Epidermal melanocyte (primary cell): ENCODE results near the gene EGFL8.
A peak's percentile ranks its signal among the peaks of the same experiment; 100 is the strongest.

Experiments
- DNase-seq: peaks from one replicate; pipeline ENCODE4 v3.0.0; 2011; ENCODE audit warnings: low spot score; ENCODE audit not compliant: insufficient read length

EGFL8 gene

DNA sequence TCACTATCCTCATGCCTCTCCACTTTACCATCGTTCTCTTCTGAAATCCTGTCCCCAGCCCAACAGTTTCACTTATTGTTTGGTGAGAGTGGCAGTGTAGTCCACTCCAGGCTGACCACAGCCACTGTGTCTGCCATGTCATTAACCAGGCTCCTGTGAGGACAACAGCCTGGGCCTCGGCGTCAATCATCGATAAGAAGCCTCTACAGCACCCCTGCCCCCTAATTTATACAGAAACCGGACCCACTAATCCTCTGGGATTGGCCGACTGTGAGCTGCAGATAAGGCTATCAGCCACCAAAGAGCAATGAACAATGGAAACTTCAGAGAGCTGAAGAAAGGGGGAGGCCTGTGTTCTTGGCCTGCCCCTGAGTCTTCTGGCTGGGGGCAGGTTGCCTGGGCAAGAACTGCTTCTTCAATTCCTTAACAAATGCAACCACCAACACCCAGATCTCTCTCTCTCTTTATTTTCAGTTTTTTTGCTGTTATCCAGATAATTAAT is 3.4 kb downstream of the EGFL8 start:
- DNase-seq: no peak

DNA sequence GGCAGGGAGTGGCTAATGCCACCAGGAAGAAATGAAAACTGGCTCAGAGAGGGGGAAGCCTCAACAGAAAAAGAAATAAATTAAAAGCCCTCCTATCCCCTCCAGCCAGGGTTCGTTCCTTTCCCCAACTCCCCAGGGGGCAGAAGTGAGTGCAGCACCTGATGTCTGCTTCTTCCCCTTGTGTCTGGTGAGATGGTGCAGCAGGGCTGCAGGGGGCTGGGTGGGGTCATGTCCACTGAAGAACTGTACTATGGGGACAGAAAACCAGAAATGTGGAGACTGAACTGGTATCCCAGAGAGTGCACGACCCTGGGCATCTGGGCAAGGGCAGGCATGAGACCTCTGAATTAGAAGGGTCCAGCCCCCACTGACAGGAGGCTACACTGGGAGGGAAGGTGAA is 4.0 kb downstream of the EGFL8 start:
- no peak for DNase-seq

DNA sequence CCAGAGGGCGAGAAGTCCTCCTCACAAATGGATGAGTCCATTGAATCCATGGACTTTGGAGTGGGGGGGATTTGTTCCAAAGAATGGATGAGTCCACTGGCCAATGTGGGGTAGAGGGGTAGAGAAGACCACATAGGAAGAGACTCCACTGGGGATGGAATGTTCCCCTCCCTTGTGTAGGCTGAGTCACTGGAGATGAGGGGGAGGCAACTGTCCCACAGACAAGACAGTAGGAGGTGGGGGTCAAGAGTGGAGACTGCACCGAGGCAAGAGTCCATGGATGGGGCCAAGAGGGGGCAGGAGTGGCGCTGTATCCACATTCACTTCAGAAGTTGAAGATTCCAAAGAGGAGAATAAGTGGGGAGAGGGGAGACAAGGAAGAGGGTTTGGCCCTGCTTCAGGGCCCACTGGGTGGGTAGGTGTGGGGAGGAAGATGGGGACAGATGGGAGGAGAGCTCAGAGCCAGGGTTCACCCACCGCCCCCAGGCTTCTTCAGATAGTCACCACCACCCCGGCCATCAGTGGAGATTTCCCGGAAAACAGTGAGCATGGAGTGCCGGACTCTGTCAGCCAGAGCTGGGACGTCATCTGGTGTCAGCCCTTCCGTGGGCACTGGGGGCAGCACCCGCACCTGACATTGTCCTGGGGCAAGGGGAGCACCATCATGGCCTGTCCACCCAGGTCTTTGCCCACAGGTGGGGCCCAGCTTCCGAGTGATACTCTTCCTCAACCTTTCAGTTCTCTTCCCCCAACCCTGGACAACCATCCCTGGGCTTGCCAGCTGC is 4.6 kb downstream of the EGFL8 start:
- no peak for DNase-seq

DNA sequence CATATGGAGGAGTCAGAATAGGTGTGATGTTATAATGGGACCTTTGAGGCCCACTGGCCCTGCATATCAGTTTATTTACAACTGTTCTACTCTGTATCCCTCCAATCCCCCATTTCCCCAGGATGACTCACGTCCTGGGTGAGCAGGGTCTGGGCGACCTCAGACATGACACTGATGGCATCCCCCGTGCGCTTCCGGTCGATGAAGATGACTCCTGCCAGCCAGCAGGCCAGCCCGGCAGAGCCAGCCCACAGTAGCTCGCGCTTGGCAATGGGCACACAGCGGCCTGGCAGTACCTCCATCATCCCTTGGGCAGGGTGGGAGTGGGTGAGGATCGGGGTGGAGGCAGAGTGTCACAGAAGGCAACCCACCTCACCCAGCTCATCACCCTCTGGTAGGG is 5.9 kb downstream of the EGFL8 start:
- DNase-seq: no peak

DNA sequence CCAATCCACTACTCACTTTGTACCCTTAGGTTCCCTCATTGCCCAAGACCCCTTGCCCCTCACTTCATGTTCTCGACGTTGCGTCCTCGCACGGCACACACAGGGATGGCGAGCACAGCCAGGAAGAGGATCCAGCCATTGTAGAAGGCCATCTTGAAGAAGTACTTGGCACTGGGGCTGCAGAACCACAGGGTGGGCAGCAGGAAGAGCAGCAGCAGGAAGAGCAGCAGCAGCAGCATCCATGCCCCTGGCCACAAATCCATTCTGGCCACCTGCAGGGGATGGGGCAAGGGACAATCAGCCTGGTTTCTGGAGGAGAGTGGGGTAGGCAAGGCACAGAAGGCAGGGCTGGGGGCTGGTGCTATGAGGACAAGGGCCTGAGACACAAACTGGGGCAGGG is 6.8 kb downstream of the EGFL8 start:
- no peak for DNase-seq

DNA sequence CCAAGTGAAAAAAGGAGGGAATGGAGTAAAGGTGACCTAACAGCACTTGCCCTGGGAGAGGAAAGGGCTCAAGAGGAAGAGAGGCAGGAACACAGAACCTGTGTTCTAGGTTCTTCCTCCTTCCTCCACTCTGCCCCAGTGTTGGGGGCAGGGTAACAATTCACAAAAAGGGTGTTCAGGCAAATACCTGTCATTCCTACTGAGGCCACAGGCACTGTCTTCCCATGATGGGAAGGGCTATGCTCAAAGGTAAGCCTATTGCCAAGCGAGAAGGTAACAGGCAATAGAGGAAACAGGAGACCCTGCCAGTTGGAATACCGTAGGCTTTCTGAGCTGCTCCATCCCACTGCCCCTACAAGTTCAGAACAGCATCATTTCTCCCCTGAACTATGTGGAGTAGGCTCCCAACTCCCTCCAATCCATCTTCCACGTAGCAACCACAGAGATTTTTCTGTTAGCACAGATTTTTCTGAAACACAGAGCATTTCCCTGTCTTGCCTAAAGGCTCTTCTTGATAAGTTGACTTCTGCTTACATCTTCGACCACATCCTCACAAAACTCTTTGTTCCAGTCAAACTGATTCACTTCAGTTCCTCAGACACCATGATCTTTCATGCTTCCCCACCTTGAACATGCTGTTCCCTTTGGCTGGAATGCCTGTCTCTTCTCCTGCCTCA is 8.8 kb downstream of the EGFL8 start:
- no peak for DNase-seq

DNA sequence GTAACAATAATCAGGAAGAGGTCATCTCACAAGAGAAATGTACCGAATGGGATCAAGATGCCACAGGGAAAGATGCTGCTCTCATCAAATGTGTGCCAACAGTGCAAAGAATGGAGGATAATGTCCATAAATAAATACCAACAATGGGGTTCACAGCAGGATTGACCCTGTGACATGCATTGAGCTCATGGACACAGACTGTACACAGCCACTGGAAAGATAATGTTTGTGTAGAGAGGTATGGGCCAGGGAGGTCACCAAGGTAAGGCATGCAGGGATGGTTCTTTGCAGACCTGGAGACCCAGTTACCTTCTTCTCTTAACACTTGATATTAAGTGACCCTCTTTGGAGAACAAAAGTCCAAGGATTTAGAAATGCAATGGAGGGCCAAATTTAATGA is 10.0 kb downstream of the EGFL8 start:
- no peak for DNase-seq

DNA sequence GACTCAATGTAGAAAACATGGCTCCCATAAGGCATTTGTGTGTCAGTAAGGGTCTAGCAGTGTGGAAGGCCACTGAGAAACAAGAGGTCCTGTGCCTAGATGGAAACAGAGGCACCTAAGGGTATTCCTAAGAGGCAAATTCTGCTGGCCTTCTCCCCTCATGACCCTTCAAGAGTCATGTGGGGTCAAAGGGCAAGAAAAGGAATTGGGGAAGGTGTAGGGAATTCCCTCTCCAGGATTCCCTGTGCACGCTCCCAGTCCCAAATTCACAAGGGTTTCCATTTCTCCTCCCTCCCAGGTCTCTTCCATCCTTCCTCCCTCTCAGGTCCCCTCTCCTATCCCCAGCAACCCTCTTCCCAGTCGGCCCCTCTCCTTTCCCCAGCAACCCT is 10.9 kb downstream of the EGFL8 start:
- DNase-seq: no peak

DNA sequence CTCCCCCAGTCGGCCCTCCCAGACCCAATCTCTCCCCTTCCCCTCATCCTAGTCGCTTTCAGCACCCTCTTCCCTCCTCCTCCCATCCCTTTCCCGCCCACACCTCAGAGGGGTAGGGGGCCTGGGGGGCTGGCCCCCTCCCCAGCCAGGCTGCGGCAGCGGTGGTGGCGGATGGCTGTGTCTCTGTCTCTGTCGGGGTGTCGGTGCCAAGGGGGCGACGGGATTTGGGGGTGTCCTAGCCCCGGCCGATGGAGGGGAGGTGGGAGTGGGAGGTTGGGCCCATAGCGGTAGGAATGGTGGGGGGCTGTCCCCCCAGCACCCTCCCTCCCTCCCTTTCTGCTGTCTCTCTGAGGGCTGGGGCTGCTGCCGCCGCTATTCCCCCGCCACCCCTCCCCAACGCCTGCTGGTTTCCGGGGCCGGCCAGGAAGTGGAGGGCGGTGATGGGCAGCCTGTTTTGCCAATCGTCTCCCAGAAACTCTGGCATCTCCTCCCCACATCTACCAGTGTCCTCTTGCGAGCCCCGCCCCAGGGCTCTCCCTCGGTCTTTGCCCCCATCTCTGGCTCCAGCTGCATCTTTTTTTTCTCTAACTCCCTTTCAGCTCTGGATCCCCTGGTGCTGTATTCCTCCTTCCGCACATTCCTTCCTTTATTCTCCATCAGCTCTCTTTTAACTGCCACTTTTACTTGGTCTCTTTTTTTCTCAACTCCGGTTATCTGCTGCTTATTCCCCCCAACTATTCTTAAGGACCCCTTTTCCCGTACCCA is 11.5 kb downstream of the EGFL8 start, which contains the start of gene AGPAT1:
TSS of gene AGPAT1 (minus strand) at position 374 of the 765 bp plus-strand sequence. CDS start 4,588 bp downstream, outside the sequence.
- peak; percentile 98 for DNase-seq

DNA sequence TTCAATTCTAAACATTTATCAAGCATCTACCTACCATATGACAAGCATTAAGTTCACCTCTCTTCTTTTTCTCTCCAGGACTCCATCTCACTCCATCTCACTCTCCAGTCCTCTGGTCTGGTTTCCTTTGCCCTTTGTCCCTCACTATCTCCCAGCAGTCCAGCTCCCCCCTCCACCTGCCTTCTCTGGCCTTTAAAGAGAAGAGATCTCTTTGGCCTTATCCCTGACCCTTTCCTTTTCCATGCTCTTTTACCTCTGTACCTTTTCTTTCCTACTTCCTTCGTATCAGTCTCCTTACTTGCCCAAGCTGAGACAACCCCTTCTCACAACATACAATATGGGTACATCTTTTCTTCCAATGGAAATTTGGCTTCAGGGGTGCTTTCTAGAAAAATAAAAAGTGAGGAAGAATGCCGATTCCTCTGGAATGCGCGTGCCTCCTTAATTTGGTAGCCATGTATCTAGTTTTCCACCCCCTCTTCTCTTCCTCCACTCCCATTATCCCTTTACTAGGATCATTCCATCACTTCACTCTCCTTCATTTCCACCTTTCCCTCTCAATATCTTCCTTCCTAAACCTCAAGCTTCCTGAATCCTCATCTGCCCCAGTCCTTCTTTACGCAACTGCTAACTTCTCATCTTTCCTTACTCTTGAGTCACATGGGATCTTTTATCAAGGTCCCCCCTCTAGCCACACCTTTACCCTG is 12.2 kb downstream of the EGFL8 start:
- DNase-seq: no peak

DNA sequence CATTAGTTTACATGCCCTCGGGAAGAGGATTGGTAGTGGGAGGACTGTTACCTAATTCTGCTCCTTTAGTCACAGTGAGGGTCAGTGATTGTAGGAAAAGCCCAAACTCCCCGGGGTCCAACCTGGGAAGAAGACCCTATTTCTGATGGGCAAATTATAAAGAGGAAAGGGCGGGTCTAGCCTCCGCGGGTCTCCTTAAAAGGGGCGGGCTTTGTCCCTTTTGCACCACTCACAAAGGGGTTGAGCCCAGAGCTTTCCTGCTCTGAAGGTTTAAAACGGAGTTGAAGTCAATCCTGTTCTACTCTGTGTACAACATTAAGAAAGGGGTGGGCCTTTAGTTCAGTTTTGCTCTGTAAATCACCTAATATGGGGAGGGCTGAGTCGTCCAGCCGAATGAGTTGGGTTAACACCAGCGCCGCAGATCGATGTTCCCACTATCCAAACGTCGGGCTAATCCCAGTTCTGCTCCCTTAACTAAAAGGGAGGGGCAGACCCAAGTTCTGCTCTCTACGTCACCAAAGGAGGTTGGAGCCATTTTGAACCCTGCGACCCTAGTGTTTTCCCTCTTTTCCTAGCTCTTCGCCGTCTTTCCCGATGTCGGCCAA is 12.9 kb downstream of the EGFL8 start:
- no peak for DNase-seq

DNA sequence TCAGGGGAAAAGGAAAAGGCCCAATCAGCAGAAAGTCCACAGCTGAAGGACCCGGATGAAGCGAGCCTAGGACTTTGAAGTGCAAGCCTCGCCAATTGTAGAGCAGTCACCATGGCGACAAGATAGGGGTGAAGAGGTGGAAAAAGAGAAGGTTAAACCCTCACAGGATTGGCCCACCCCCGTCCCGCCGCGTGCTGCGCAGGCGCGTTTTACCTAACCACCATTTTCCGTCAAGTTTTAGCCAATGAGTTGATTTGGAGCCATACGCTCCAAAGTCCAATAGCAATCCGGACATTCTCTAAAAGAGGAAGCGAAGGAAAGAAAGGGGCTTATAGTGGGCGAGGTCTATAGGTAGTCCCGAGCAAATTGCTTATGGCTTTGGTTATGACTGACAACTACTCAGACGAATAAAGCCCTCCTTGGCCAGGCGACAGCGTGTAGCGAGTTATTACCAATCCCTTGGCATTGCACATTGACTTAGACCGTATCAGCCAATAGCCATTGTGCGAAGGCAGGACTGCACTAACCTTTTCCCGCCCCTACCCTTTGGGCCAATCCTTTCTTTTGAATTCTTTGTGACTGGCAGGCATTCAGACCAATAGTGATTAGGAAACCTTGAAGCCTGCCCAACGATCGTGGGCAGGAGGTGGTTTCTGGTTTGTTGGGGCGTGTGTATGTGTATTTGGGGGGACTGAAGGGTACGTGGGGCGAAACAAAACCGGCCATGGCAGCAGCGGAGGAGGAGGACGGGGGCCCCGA is 13.6 kb downstream of the EGFL8 start, which contains the start of gene RNF5:
TSS of gene RNF5 (plus strand) at position 618 of the 759 bp plus-strand sequence. CDS start at position 725, 107 bp downstream.
- peak; percentile 98 for DNase-seq

DNA sequence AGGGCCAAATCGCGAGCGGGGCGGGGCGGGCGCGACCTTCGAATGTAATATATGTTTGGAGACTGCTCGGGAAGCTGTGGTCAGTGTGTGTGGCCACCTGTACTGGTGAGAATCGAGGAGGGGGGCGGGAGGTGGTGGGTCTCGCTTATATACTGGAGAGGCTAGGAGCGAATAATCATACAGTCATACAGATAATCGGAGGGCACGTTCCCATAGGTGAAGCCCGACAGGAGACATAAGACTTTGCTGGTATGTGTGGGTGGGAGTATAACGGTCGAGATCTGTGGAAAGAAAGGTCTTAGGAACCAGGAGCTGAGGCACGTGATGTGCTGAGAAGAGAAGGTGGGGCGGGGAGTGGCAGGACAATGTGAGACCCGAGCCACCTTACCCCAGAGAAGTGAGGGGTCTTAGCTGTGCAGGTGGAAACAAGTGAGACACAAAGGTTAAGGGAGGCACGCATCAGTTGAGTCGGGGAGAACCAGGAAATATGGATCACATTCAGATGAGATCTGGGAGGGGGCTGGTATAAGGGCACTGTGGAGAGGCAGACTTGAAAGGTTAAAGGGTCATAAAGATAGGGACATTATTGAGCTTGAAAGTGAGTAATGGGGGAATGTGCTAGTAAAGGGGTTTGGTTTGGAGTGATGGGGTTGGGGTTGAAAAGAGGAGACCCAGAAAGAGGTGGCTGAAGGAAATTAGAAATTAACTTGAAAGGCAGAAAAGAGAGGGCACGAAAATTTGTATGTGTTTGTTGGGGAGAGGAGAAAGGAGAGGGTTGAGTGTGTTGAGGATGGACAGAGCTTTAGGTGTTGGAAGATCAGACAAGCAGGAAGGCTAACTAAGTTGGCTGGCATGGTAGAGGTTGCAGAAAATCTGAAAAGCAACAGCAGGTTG is 14.4 kb downstream of the EGFL8 start:
- no peak for DNase-seq

DNA sequence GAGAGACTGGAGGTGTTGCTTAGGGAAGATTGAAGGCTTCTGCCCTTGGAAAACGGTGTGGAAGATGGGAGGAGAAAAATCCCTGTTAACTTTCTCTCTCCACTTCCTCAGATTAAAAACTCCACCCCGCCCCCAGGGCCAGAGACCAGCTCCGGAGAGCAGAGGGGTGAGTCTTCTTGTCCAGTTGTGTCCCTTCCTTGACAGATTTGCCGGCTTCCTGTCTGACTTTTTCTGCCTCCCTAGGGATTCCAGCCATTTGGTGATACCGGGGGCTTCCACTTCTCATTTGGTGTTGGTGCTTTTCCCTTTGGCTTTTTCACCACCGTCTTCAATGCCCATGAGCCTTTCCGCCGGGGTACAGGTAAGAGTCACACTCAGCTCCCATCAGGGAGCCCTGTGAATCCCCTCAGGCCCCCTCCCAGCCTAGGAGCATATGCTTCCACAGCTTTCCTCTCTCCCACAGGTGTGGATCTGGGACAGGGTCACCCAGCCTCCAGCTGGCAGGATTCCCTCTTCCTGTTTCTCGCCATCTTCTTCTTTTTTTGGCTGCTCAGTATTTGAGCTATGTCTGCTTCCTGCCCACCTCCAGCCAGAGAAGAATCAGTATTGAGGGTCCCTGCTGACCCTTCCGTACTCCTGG is 15.5 kb downstream of the EGFL8 start:
- no peak for DNase-seq

DNA sequence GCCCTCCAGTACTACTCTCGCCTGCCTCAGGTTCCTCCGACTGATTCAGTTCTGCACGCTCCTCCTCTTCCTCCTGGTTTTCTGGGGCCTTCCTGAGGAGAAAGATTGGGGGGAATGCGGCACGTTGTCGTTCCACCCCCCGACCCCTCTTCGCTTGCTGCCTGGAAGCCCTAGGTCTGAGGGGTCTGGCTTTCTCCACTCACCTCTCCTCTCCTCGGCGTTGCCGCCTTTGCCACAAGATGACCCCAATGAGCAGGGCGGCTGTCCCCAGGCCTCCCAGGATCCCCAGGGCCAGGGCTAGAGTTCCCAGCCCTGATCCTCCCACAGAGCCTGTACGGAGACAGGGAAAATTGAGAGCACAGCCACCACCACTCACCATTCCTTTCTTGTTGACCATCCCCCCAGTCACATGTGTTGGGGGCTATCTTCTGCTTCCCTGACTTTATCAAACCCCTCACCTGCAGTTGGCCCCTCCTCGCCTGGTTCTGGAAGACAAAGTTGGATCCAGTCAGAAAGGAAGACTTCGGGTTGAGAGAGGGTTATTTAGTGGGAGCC is 16.8 kb downstream of the EGFL8 start:
- no peak for DNase-seq

DNA sequence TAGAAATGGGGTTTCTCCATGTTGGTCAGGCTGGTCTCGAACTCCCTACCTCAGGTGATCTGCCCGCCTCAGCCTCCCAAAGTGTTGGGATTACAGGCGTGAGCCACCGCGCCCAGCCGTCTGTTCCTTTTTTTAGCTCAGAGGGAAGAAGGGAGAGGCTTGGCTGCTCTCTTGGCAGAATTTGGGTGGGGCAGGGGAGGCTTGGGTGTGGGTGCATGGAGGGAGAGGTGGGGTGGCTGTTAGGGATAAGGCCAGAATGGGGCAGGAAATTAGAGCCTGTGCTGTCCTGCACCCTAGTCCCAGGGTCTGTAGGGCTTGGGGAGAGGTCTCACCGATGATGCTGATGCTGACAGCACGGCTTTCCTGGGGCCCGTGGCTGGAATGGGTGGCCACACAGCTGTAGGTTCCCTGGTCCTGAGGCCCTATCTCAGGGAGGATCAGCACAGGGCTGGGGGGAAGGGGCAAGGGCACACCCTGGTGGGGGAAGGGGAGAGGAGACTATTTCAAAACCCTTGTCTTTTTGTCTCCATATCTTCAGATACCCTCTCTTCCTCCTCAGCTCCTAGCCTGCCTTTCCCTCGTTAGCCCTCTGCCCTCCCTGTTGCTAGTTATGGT is 17.6 kb downstream of the EGFL8 start:
- no peak for DNase-seq

DNA sequence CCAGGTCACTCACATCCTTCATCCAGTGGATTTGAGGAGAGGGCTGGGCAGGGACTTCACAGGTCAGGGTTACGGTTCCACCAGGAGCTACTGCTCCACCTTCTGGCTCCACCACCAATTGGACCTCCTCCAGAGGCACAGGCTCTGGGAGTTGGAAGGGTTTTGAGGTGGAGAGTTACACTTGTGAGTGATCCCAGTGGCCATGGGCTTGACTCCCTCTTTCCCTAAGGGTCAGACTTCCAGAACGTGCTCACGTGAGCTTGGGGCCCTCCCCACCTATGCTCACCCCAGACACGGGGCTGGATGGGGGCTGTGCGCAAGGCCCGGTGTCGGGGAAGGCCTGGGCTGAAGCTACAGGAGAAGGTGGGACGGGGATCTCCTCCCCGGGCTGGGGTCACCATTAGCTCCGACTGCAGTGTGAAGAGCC is 18.2 kb downstream of the EGFL8 start:
- DNase-seq: no peak

DNA sequence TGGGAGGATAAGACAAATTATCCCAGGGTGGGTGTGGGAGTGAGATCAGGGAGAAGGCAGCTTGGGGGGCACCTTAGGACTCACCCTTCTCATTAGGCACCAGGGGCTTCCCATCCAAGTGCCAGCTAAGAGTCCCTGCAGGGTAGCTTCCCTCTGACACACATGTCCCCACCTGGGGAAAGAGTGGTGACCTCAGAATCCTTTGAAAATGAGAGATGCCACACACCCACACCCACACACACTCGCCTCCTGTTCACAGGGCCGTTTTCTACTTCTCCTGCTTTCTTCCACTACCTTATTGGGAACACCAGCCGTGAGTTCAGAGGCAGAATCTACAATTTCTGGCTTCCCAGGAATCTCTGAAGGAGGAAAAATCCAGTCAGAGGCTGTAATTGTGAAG is 18.6 kb downstream of the EGFL8 start:
- no peak for DNase-seq
